ENCODE measurements around the gene CDK6. TPM values are rescaled to one million over a fixed set of nuclear protein-coding genes. Genes with fewer than 3 reads are reported as not detected.
A peak's percentile ranks its signal among the peaks of the same experiment; 100 is the strongest.
"Not testable (repeated sequence)": the region's sequence is repeated elsewhere in the genome, so short reads cannot be mapped to it uniquely, and the experiment has no call there.

The CDK6 gene
- total RNA-seq, 1 experiment from 2014 or later: 126 TPM

DNA sequence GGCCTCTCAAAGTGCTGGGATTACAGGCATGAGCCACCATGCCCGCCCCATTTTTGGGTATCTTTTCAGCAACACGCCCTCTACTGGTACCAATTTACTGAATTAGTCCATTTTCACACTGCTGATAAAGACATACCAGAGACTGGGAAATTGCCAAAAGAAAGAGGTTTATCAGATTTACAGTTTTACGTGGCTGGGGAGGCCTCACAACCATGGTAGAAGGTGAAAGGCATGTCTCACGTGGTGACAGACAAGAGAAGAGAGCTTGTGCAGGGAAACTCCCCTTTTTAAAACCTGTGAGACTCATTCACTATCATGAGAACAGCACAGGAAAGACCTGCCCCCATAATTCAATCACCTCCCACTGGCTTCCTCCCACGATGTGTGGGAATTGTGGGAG lies 27.8 kb upstream of the CDK6 start:
- 0 out of 2 replicates have a peak, but pooled peaks cover 12% of the 10 kb centered on the region for H3K9me3 ChIP-seq (replicated peaks)
- not testable (repeated sequence) for H3K27me3 ChIP-seq (replicated peaks); H3K4me1 ChIP-seq (replicated peaks); H3K36me3 ChIP-seq; DNase-seq (ENCODE audit: low read depth in 1 of 2, low spot score in 2 of 2); H3K27ac ChIP-seq; H3K4me3 ChIP-seq

DNA sequence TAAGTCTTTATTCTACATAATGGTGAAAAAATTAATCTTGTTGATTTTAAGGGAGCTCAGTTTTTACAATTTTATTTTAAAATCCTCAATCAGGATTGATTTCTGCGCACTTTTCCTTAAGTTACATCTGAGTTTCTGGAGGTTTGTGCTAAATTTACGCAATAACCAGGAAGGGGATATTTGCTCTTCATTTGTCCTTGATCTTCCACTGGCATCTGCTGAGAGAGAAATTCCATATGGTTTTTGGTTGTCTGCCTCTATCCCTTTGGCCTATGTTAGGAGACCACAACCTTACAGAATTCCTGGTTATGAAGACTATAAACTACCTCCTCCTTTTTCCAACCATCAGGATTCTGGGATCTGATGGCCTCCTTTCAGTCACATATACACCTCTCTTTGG lies 20.1 kb upstream of the CDK6 start:
- no peaks in the 10 kb centered on the region for H3K36me3 ChIP-seq
- no peak for DNase-seq (ENCODE audit: low read depth in 1 of 2, low spot score in 2 of 2)
- H3K9me3 ChIP-seq (replicated peaks): no peaks in the 10 kb centered on the region
- no peaks in the 10 kb centered on the region for H3K4me1 ChIP-seq (replicated peaks)
- H3K27me3 ChIP-seq (replicated peaks): no peaks in the 10 kb centered on the region
- no peak overlapping the region for H3K27ac ChIP-seq
- no peak overlapping the region for H3K4me3 ChIP-seq

DNA sequence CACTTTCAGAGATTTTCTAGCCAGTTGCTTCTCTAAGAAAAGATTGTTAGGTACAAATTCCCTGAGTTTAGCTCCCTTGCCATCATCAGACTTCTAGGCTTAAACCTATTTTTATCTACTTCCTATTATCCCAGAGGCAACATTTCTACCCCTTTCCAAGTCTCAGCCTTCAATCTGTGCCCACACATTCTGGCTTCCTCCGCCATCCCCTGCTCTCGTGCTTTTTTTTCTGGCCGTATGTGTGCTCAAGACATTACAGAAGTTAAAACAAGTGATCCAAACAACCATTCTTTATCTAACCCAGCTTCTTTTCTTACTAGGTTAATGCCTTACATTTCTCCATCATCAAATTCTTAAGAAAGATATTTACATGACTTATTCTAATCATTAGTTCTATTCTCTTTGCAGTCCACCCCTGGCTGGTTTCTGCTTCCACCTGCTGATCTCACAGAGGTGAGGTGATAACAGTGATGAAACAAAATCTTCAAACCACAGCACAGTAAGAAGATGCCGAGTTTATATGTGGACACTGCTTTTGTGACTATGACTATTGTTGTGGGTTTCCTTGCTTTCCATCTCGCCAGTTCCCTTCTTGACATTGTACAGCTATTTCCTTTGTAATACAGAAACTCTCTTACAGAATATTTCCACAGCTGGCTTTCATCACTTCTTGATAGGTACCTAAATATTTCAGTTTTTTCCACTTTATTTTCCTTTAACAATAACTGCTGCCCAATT lies 18.3 kb upstream of the CDK6 start:
- H3K9me3 ChIP-seq (replicated peaks): no peaks in the 10 kb centered on the region
- H3K27me3 ChIP-seq (replicated peaks): no peaks in the 10 kb centered on the region
- H3K27ac ChIP-seq: no peak overlapping the region
- H3K36me3 ChIP-seq: no peaks in the 10 kb centered on the region
- no peak overlapping the region for H3K4me3 ChIP-seq
- no peak for DNase-seq (ENCODE audit: low read depth in 1 of 2, low spot score in 2 of 2)
- no peaks in the 10 kb centered on the region for H3K4me1 ChIP-seq (replicated peaks)

GRCh38 chr7:92851732-92852131 lies 15.4 kb upstream of the CDK6 start:
- Histone ChIP-seq H3K4me3 (no peak overlapping the region), H3K36me3 (no peaks in the 10 kb centered on the region), H3K27me3 (replicated peaks) (no peaks in the 10 kb centered on the region), H3K4me1 (replicated peaks) (no peaks in the 10 kb centered on the region), H3K9me3 (replicated peaks) (no peaks in the 10 kb centered on the region), H3K27ac (no peak overlapping the region)
- DNase-seq (ENCODE audit: low read depth in 1 of 2, low spot score in 2 of 2): no peak

DNA sequence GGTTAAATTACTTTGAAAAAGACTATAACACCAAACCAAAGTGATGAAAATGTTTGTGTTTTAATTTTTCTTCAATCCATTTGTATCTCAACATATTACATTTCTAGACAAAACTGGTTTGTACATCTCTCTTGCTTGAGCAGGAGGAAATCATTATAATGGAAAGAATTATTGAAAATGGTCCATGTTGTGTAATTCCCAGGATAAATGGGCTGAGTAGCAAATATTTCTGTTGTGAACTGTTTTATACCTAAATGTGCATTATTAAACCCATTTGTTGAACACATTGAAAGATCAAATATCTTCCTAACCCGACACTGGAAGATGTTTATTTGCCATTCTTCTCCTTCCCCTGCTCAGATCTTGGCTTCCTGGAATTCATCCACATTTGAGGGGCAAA lies 14.1 kb upstream of the CDK6 start:
- Histone ChIP-seq H3K27me3 (replicated peaks) (no peaks in the 10 kb centered on the region), H3K9me3 (replicated peaks) (no peaks in the 10 kb centered on the region), H3K27ac (no peak overlapping the region), H3K36me3 (no peaks in the 10 kb centered on the region), H3K4me1 (replicated peaks) (no peaks in the 10 kb centered on the region), H3K4me3 (no peak overlapping the region)
- DNase-seq (ENCODE audit: low read depth in 1 of 2, low spot score in 2 of 2): no peak

- no peak for DNase-seq (ENCODE audit: low read depth in 1 of 2, low spot score in 2 of 2)
- Histone ChIP-seq H3K27me3 (replicated peaks) (no peaks in the 10 kb centered on the region), H3K36me3 (no peaks in the 10 kb centered on the region; the same call in 1 of the 2 replicates), H3K9me3 (replicated peaks) (no peaks in the 10 kb centered on the region), H3K4me3 (no peak overlapping the region), H3K27ac (no peak overlapping the region), H3K4me1 (replicated peaks) (no peaks in the 10 kb centered on the region)
Observed at GRCh38 chr7:92849322-92849721, 12.9 kb upstream of the CDK6 start.

DNA sequence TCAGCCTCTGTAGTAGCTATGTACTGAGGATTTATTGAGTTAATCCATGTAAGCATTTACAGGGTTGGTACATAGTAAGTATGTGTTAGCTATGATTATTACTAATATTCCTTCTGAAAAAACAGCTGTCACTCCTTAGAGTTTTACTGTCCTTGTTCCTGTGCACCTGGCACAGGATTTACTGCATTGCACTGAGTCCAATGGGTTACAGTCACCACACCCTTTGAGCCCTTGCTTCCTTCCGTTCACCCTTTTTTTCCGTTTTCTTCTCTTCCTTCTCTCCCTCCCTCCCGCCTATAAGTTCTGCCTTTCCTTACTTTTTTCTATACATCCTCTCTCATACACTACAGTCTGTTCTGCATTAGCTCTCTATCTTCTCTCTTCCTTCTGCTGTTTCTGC lies 12.5 kb upstream of the CDK6 start:
- no peaks in the 10 kb centered on the region for H3K27me3 ChIP-seq (replicated peaks)
- no peak overlapping the region for H3K27ac ChIP-seq
- H3K36me3 ChIP-seq: peaks cover 3% of the 10 kb centered on the region; the same call in 1 of the 2 replicates
- no peak overlapping the region for H3K4me3 ChIP-seq
- H3K9me3 ChIP-seq (replicated peaks): no peaks in the 10 kb centered on the region; the same call in 1 of the 2 replicates
- H3K4me1 ChIP-seq (replicated peaks): no peaks in the 10 kb centered on the region
- DNase-seq (ENCODE audit: low read depth in 1 of 2, low spot score in 2 of 2): no peak

DNA sequence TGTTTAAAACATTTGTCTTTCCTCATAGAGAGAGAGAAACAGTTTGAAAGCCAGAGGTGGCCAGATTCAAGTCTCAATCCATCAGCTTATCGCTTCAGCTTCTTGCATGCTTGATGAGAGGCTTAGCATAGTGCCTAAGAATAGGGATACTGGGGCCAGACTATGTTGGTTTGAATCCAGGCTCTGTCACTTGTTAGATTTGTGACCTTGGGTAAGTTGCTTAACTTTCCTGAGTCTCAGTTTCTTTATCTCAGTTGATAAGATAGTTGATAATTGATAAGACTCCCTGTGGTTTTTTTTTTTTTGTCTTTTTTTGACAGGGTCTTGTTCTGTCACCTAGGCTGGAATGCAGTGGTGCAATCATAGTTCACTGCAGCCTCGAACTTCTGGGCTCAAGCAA lies 12.1 kb upstream of the CDK6 start:
- H3K36me3 ChIP-seq: peaks cover 3% of the 10 kb centered on the region; the same call in 1 of the 2 replicates
- DNase-seq (ENCODE audit: low read depth in 1 of 2, low spot score in 2 of 2): no peak
- peaks cover under 1% of the 10 kb centered on the region for H3K4me1 ChIP-seq (replicated peaks)
- H3K4me3 ChIP-seq: no peak overlapping the region
- no peaks in the 10 kb centered on the region; the same call in 1 of the 2 replicates for H3K9me3 ChIP-seq (replicated peaks)
- no peak overlapping the region for H3K27ac ChIP-seq
- H3K27me3 ChIP-seq (replicated peaks): no peaks in the 10 kb centered on the region

- no peaks in the 10 kb centered on the region; the same call in 1 of the 2 replicates for H3K9me3 ChIP-seq (replicated peaks)
Observed at GRCh38 chr7:92847305-92847704, 10.9 kb upstream of the CDK6 start.

GRCh38 chr7:92845736-92846135 lies 9.4 kb upstream of the CDK6 start:
- Histone ChIP-seq H3K4me1 (replicated peaks) (peaks cover 16% of the 10 kb centered on the region), H3K36me3 (peaks cover 3% of the 10 kb centered on the region; the same call in 1 of the 2 replicates), H3K27ac (no peak overlapping the region), H3K27me3 (replicated peaks) (no peaks in the 10 kb centered on the region), H3K9me3 (replicated peaks) (no peaks in the 10 kb centered on the region; the same call in 1 of the 2 replicates), H3K4me3 (no peak overlapping the region)
- DNase-seq (ENCODE audit: low read depth in 1 of 2, low spot score in 2 of 2): no peak

More at GRCh38 chr7:92847305-92847704, 10.9 kb upstream of the CDK6 start:
- no peak for DNase-seq (ENCODE audit: low read depth in 1 of 2, low spot score in 2 of 2)
- Histone ChIP-seq H3K4me3 (no peak overlapping the region), H3K27me3 (replicated peaks) (no peaks in the 10 kb centered on the region), H3K36me3 (peaks cover 3% of the 10 kb centered on the region; the same call in 1 of the 2 replicates), H3K4me1 (replicated peaks) (peaks cover 10% of the 10 kb centered on the region), H3K27ac (no peak overlapping the region)

DNA sequence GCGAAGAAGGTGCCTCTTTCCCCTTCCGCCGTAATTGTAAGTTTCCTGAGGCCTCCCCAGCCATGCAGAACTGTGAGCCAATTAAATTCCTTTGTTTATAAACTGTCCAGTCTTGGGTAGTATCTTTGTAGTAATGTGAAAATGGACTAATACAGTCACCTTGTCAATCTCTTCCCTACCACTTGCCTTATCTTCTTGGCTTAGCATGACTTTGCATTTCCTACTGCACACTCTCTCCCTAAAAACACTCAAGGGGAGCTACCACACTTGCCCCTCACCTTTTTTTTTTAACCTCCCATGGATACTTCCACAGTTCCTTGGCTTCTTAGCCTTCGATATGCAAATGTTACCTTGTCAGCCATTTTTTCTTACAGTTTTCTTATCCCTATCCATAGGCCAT lies 7.4 kb upstream of the CDK6 start:
- peaks cover 16% of the 10 kb centered on the region for H3K4me1 ChIP-seq (replicated peaks)
- no peaks in the 10 kb centered on the region for H3K27me3 ChIP-seq (replicated peaks)
- H3K4me3 ChIP-seq: no peak overlapping the region
- peaks cover 3% of the 10 kb centered on the region; the same call in 1 of the 2 replicates for H3K36me3 ChIP-seq
- no peak for DNase-seq (ENCODE audit: low read depth in 1 of 2, low spot score in 2 of 2)
- H3K27ac ChIP-seq: no peak overlapping the region
- H3K9me3 ChIP-seq (replicated peaks): no peaks in the 10 kb centered on the region; the same call in 1 of the 2 replicates

- 0 out of 2 replicates have a peak overlapping the region, but pooled peaks have one; percentile 30 for H3K27ac ChIP-seq
- peak in 1 of 2 experiments; percentile 35 for DNase-seq (ENCODE audit: low read depth in 1 of 2, low spot score in 2 of 2)
- H3K4me3 ChIP-seq: no peak overlapping the region
- no peaks in the 10 kb centered on the region; the same call in 1 of the 2 replicates for H3K9me3 ChIP-seq (replicated peaks)
- H3K4me1 ChIP-seq (replicated peaks): peaks cover 16% of the 10 kb centered on the region
- H3K27me3 ChIP-seq (replicated peaks): no peaks in the 10 kb centered on the region
- H3K36me3 ChIP-seq: peaks cover 3% of the 10 kb centered on the region; the same call in 1 of the 2 replicates
Observed at GRCh38 chr7:92843034-92843760, 6.8 kb upstream of the CDK6 start.

GRCh38 chr7:92841192-92841591 lies 4.8 kb upstream of the CDK6 start:
- peak in 1 of 2 experiments; percentile 41 for DNase-seq (ENCODE audit: low read depth in 1 of 2, low spot score in 2 of 2)
- no peaks in the 10 kb centered on the region; the same call in 1 of the 2 replicates for H3K9me3 ChIP-seq (replicated peaks)
- H3K4me3 ChIP-seq: no peak overlapping the region
- H3K36me3 ChIP-seq: peaks cover 3% of the 10 kb centered on the region; the same call in 1 of the 2 replicates
- H3K4me1 ChIP-seq (replicated peaks): peaks cover 16% of the 10 kb centered on the region
- 0 out of 2 replicates have a peak overlapping the region, but pooled peaks have one; percentile 2 for H3K27ac ChIP-seq
- H3K27me3 ChIP-seq (replicated peaks): no peaks in the 10 kb centered on the region

DNA sequence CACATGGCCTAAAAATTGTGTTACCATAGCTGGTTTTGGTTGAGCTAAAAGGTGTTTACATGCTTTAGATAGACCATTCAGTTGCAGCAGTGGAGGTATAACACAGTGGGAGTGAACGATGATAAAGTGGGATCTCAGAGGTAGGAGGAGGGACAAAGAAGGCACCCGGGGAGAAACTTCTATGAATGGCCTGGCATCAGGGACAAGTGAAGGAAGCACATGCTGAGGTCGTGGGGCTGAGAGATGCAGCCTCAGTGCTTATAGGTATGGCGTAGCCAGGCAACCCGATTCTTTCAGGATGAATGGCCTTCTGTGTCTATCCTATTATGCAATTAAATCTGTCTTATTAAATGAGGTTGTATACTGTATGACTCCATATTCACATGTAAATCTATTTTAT lies 3.9 kb upstream of the CDK6 start:
- peaks cover 16% of the 10 kb centered on the region for H3K4me1 ChIP-seq (replicated peaks)
- no peak overlapping the region for H3K4me3 ChIP-seq
- no peak overlapping the region for H3K27ac ChIP-seq
- DNase-seq (ENCODE audit: low read depth in 1 of 2, low spot score in 2 of 2): no peak
- no peaks in the 10 kb centered on the region; the same call in 1 of the 2 replicates for H3K9me3 ChIP-seq (replicated peaks)
- H3K36me3 ChIP-seq: peaks cover 5% of the 10 kb centered on the region; the same call in 1 of the 2 replicates
- H3K27me3 ChIP-seq (replicated peaks): no peaks in the 10 kb centered on the region
